ENCODE data around the gene DAP. TPM values are rescaled to one million over a fixed set of nuclear protein-coding genes. Genes with fewer than 3 reads are reported as not detected.
"Not testable (repeated sequence)": the region's sequence is repeated elsewhere in the genome, so short reads cannot be mapped to it uniquely, and the experiment has no call there.

The DAP gene
- polyA plus RNA-seq, 3 donors, result 60.9 to 69.0 (median 62.3) TPM

DNA sequence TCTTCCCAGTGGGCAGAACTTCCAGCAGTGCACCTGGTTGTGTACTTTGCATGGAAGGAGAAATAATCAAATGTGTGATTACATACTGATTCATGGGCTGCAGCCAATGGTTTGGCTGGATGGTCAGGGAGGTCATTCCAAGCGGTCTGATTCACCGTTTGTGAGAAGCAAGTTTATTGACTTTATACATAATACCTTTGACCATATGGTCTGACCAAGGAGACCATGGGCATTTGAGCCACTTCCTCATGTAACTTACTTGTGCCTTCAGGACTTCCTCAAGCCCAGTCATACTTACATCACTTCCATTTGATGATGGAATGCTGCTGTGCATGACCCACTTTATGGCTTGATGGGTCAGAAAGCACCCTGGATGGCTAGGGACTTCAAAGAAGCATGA is 41.1 kb downstream of the DAP start:
- no peaks in the 10 kb centered on the region for H3K9me3 Mint-ChIP-seq
- peaks cover 46 to 56% of the 10 kb centered on the region in 2 donors for H3K36me3 Mint-ChIP-seq
- H2AFZ ChIP-seq (ENCODE audit: insufficient read depth, low read depth, low read length, poor library complexity, severe bottlenecking), result no peak overlapping the region
- no peak overlapping the region for H3K4me3 ChIP-seq (replicated peaks in 1 of 3; ENCODE audit: low read depth in 2 of 3, low read length in 3 of 3)
- H3K27me3 ChIP-seq (ENCODE audit: control insufficient read depth in 2 of 2, insufficient read depth in 2 of 2, low read length in 2 of 2), result no peaks in the 10 kb centered on the region
- H3K79me2 ChIP-seq (ENCODE audit: insufficient read depth, low read length), result peaks cover 39% of the 10 kb centered on the region
- H3K4me2 ChIP-seq (replicated peaks; ENCODE audit: extremely low read depth, low read length, poor library complexity, severe bottlenecking), result no peak overlapping the region
- no peak overlapping the region for H3K4me3 Mint-ChIP-seq
- H3K27me3 Mint-ChIP-seq (ENCODE audit: low read depth in 3 of 3), result no peaks in the 10 kb centered on the region
- no peaks in the 10 kb centered on the region for H3K4me1 ChIP-seq (ENCODE audit: control insufficient read depth in 1 of 2, insufficient read depth in 2 of 2, low read length in 2 of 2)
- peaks cover 11% of the 10 kb centered on the region for H3K4me1 Mint-ChIP-seq
- H3K27ac Mint-ChIP-seq, result peak overlapping the region in 3 of 7 donors; percentile 33 to 90 (median 62)
- intact Hi-C loops (cut with micrococcal nuclease), result no loop called here
- peaks cover 7 to 73% of the 10 kb centered on the region in 2 donors for H3K36me3 ChIP-seq (replicated peaks in 1 of 2; ENCODE audit: control insufficient read depth in 1 of 2, insufficient read depth in 2 of 2, low read length in 2 of 2)
- peak; percentile 22 to 79 (median 24) for DNase-seq
- 100% methylated on average over 1 of the region's 2 CpGs for WGBS (ENCODE audit: insufficient coverage)
- no peak overlapping the region for H3K9ac ChIP-seq (ENCODE audit: insufficient read depth, low read length, poor library complexity, severe bottlenecking)
- peak overlapping the region in 1 of 2 donors; percentile 41 for H3K27ac ChIP-seq (ENCODE audit: low read depth in 1 of 2, low read length in 2 of 2)
- H3K9me3 ChIP-seq (replicated peaks in 1 of 2; ENCODE audit: control insufficient read depth in 1 of 2, insufficient read depth in 1 of 2, low read length in 2 of 2), result no peaks in the 10 kb centered on the region
- TF ChIP-seq, protein P1, sequence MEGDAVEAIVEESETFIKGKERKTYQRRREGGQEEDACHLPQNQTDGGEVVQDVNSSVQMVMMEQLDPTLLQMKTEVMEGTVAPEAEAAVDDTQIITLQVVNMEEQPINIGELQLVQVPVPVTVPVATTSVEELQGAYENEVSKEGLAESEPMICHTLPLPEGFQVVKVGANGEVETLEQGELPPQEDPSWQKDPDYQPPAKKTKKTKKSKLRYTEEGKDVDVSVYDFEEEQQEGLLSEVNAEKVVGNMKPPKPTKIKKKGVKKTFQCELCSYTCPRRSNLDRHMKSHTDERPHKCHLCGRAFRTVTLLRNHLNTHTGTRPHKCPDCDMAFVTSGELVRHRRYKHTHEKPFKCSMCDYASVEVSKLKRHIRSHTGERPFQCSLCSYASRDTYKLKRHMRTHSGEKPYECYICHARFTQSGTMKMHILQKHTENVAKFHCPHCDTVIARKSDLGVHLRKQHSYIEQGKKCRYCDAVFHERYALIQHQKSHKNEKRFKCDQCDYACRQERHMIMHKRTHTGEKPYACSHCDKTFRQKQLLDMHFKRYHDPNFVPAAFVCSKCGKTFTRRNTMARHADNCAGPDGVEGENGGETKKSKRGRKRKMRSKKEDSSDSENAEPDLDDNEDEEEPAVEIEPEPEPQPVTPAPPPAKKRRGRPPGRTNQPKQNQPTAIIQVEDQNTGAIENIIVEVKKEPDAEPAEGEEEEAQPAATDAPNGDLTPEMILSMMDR (IDR thresholded peaks at IDR 0.05), result no peak
- H4K20me1 ChIP-seq (ENCODE audit: insufficient read depth, low read length), result peaks cover 26% of the 10 kb centered on the region

DNA sequence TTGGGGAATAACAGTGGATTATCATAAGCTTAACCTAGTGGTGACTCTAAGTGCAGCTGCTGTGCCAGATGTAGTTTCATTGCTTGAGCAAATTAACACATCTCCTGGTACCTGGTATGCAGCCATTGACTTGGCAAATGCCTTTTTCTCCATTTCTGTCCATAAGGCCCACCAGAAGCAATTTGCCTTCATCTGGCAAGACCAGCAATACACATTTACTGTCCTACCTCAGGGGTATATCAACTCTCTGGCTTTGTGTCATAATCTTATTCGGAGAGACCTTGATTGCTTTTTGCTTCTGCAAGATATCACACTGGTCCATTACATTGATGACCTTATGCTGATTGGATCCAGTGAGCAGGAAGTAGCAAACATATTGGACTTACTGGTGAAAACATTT is 42.4 kb downstream of the DAP start:
- H3K27me3 Mint-ChIP-seq (ENCODE audit: low read depth in 3 of 3); DNase-seq; H3K9me3 Mint-ChIP-seq; H3K27ac Mint-ChIP-seq; H3K9me3 ChIP-seq (replicated peaks in 1 of 2; ENCODE audit: control insufficient read depth in 1 of 2, insufficient read depth in 1 of 2, low read length in 2 of 2); H3K27me3 ChIP-seq (ENCODE audit: control insufficient read depth in 2 of 2, insufficient read depth in 2 of 2, low read length in 2 of 2); H3K9ac ChIP-seq (ENCODE audit: insufficient read depth, low read length, poor library complexity, severe bottlenecking); H3K27ac ChIP-seq (ENCODE audit: low read depth in 1 of 2, low read length in 2 of 2); H2AFZ ChIP-seq (ENCODE audit: insufficient read depth, low read depth, low read length, poor library complexity, severe bottlenecking); H3K4me2 ChIP-seq (replicated peaks; ENCODE audit: extremely low read depth, low read length, poor library complexity, severe bottlenecking); H3K4me3 ChIP-seq (replicated peaks in 1 of 3; ENCODE audit: low read depth in 2 of 3, low read length in 3 of 3); H3K4me3 Mint-ChIP-seq; intact Hi-C loops (cut with micrococcal nuclease); H3K4me1 ChIP-seq (ENCODE audit: control insufficient read depth in 1 of 2, insufficient read depth in 2 of 2, low read length in 2 of 2): not testable (repeated sequence)
- peaks cover 11% of the 10 kb centered on the region for H3K4me1 Mint-ChIP-seq
- peaks cover 51 to 63% of the 10 kb centered on the region in 2 donors for H3K36me3 Mint-ChIP-seq
- Histone ChIP-seq H4K20me1 (ENCODE audit: insufficient read depth, low read length) (peaks cover 33% of the 10 kb centered on the region), H3K79me2 (ENCODE audit: insufficient read depth, low read length) (peaks cover 41% of the 10 kb centered on the region), H3K36me3 (replicated peaks in 1 of 2; ENCODE audit: control insufficient read depth in 1 of 2, insufficient read depth in 2 of 2, low read length in 2 of 2) (peaks cover 4 to 73% of the 10 kb centered on the region in 2 donors)
- WGBS (ENCODE audit: insufficient coverage), result no CpG with 5 or more reads among the region's 1 CpG

DNA sequence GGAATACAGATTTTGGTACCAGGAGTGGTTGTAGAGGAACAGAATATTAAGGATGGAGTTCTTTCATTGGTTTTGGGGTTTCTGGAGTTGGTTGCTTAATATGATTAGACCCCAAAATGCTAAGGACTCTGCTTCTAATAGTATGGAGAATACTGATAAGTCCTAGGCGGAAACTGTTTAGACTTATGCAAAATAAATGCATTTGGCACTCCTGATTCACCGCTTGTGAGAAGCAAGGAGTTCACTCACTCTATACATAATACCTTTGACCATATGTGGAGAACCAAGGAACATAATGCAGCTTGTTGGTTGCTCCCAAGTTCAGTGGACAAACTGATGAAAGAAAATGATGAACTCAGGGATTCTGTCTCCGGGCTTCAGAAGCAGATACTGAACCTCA is 44.2 kb downstream of the DAP start:
- H3K27ac Mint-ChIP-seq, result peak overlapping the region in 1 of 7 donors; percentile 28
- H3K4me2 ChIP-seq (replicated peaks; ENCODE audit: extremely low read depth, low read length, poor library complexity, severe bottlenecking); H3K9me3 Mint-ChIP-seq; DNase-seq; intact Hi-C loops (cut with micrococcal nuclease); H3K9ac ChIP-seq (ENCODE audit: insufficient read depth, low read length, poor library complexity, severe bottlenecking); H3K4me3 ChIP-seq (replicated peaks in 1 of 3; ENCODE audit: low read depth in 2 of 3, low read length in 3 of 3); H3K27me3 Mint-ChIP-seq (ENCODE audit: low read depth in 3 of 3); H3K27ac ChIP-seq (ENCODE audit: low read depth in 1 of 2, low read length in 2 of 2); H3K4me3 Mint-ChIP-seq; H3K27me3 ChIP-seq (ENCODE audit: control insufficient read depth in 2 of 2, insufficient read depth in 2 of 2, low read length in 2 of 2); H3K4me1 ChIP-seq (ENCODE audit: control insufficient read depth in 1 of 2, insufficient read depth in 2 of 2, low read length in 2 of 2); H2AFZ ChIP-seq (ENCODE audit: insufficient read depth, low read depth, low read length, poor library complexity, severe bottlenecking); H3K9me3 ChIP-seq (replicated peaks in 1 of 2; ENCODE audit: control insufficient read depth in 1 of 2, insufficient read depth in 1 of 2, low read length in 2 of 2): not testable (repeated sequence)
- Histone ChIP-seq H4K20me1 (ENCODE audit: insufficient read depth, low read length) (peaks cover 48% of the 10 kb centered on the region), H3K79me2 (ENCODE audit: insufficient read depth, low read length) (peaks cover 54% of the 10 kb centered on the region), H3K36me3 (replicated peaks in 1 of 2; ENCODE audit: control insufficient read depth in 1 of 2, insufficient read depth in 2 of 2, low read length in 2 of 2) (peaks cover 7 to 78% of the 10 kb centered on the region in 2 donors)
- peaks cover 57 to 60% of the 10 kb centered on the region in 2 donors for H3K36me3 Mint-ChIP-seq
- H3K4me1 Mint-ChIP-seq, result peaks cover 11% of the 10 kb centered on the region
- WGBS (ENCODE audit: insufficient coverage), result 88% methylated on average over 1 of the region's 3 CpGs
